ENCODE measurements around the gene NOL9.

The NOL9 gene

DNA sequence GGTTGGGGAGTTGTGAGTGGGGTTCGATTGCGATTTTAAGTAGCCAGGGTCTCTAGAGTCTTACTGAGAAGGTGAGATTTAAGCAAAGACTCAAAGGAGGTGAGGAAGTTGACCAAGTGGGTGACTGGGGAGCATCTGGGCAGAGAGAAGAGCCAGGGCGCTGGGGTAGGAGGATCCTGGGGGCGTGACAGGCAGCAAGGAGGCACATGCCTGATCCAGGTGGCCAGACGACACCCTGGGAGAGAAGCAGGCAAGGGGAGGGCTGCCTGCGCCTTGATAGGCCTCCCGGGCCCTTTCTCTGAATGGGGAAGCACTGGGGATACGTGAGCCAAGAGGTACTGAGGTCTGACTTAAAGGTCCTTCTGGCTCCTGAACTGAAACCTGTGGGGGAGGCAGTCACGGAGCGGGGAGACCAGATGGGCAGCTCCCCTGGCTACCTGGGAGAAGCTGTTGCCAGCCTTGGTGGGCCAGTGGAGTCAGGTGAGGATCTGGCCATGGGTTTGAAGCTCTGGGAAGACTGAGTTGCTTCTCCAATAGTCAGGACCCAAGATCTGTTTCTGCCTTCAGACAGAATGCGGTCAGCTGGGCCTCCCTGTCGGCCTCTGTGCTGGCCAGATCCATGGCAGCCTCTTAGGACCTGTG lies 30.9 kb upstream of the NOL9 start:
- TF ChIP-seq, protein P1, sequence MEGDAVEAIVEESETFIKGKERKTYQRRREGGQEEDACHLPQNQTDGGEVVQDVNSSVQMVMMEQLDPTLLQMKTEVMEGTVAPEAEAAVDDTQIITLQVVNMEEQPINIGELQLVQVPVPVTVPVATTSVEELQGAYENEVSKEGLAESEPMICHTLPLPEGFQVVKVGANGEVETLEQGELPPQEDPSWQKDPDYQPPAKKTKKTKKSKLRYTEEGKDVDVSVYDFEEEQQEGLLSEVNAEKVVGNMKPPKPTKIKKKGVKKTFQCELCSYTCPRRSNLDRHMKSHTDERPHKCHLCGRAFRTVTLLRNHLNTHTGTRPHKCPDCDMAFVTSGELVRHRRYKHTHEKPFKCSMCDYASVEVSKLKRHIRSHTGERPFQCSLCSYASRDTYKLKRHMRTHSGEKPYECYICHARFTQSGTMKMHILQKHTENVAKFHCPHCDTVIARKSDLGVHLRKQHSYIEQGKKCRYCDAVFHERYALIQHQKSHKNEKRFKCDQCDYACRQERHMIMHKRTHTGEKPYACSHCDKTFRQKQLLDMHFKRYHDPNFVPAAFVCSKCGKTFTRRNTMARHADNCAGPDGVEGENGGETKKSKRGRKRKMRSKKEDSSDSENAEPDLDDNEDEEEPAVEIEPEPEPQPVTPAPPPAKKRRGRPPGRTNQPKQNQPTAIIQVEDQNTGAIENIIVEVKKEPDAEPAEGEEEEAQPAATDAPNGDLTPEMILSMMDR (IDR thresholded peaks at IDR 0.05; ENCODE audit: low read depth, low read length), result no peak
- H3K4me3 ChIP-seq (ENCODE audit: low read depth, low read length), result no peak overlapping the region
- in situ Hi-C loops (cut with HindIII; ENCODE audit: low sequenced_read_pairs), result no loop called here
- no peak for DNase-seq (ENCODE audit: low read depth, low spot score)

DNA sequence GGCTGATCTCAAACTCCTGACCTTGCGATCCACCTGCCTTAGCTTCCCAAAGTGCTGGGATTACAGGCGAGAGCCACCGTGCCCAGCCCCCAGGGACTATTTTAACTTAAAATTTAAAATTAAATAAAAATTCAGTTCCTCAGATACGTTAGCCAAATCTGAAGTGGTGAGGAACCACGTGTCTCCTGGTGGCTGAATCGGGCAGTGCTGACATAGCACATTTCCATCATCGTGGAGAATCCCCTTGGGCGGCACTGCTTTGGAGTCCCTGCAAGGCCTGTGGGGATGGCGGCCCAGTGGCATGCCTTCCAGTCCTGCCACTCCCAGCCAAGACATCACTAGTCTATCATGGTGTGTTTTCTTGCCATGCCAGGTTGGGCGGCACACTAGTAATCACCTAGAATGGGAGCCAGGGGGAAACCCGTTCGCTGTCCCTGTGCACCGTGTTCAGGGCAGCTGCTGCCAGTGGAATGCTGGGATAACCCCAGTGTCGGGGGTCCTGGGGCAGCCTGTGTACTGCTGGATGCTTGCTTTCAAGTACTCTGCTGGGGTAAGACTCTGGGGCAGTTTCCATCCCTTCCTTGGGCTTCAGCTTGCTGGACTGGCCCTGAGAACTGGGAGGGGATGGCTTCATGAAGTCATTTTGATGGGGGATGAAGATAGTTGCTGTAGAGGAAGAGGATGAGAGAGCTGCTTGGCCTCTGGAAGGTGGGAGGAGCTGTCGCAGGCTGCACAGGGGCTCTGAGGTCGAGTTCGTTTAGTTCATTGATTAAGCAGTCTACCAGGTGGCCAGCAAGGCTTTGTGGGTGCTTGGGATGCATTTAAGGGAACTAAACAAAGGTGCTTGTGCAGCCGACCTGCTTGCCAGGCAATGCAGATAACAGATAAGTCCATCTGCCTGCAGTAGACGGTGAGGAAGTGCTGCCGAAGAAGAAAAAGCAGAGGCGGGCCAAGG lies 30.1 kb upstream of the NOL9 start:
- in situ Hi-C loops (cut with HindIII; ENCODE audit: low sequenced_read_pairs), result no loop called here
- no peak for DNase-seq (ENCODE audit: low read depth, low spot score)
- TF ChIP-seq, protein P1 (IDR thresholded peaks at IDR 0.05; ENCODE audit: low read depth, low read length), result no peak
- H3K4me3 ChIP-seq (ENCODE audit: low read depth, low read length), result no peak overlapping the region

DNA sequence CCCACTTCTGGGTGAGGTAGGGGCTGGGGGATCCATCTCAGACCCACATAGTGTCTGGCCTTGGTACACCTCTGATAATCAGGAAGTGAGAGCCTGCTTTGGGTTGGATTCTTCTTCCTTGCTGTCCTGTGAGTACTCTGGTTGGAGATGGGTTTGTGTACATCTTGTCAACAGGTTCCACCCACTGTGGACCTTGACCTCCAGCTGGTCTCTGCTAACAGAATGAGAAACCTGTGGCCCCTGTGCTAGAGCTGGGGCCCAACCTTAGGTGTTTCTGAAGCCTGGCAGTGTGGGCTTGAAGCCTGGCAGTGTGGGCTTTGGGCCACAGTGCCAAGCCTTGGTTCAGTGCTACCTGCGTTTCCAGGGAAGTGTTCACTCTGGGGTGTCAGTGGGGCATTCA lies 28.1 kb upstream of the NOL9 start:
- TF ChIP-seq, protein P1 (IDR thresholded peaks at IDR 0.05; ENCODE audit: low read depth, low read length), result no peak
- no peak for DNase-seq (ENCODE audit: low read depth, low spot score)
- in situ Hi-C loops (cut with HindIII; ENCODE audit: low sequenced_read_pairs), result no loop called here
- H3K4me3 ChIP-seq (ENCODE audit: low read depth, low read length), result no peak overlapping the region

DNA sequence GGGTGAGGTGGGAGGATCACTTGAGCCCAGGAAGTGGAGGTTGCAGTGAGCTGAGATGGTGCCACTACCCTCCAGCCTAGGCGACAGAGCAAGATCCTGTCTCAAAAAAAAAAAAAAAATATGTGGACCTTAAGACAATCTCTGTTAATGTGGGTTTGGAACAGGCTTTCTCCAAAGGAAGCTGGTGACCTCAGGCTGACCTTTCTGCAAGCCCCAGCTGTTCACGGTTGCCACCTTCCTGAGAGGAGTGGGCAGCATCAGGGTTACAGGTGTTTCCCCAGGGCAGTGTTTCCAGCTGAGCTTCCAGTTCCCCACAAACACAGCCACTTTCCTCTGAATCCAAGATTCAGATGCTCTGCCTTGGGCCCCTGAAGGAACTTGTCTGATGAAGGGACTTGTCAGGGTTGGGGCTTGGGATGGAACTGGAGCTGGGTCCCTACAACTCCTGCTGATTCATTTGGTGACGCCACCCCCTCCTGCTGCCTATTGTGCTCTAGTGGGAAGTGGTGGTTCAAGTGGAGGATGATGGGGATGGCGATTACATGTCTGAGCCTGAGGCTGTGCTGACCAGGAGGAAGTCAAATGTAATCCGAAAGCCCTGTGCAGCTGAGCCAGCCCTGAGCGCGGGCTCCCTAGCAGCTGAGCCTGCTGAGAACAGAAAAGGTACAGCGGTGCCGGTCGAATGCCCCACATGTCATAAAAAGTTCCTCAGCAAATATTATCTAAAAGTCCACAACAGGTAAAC lies 27.4 kb upstream of the NOL9 start:
- H3K4me3 ChIP-seq (ENCODE audit: low read depth, low read length), result no peak overlapping the region
- TF ChIP-seq, protein P1 (IDR thresholded peaks at IDR 0.05; ENCODE audit: low read depth, low read length), result no peak
- in situ Hi-C loops (cut with HindIII; ENCODE audit: low sequenced_read_pairs), result no loop called here
- no peak for DNase-seq (ENCODE audit: low read depth, low spot score)

DNA sequence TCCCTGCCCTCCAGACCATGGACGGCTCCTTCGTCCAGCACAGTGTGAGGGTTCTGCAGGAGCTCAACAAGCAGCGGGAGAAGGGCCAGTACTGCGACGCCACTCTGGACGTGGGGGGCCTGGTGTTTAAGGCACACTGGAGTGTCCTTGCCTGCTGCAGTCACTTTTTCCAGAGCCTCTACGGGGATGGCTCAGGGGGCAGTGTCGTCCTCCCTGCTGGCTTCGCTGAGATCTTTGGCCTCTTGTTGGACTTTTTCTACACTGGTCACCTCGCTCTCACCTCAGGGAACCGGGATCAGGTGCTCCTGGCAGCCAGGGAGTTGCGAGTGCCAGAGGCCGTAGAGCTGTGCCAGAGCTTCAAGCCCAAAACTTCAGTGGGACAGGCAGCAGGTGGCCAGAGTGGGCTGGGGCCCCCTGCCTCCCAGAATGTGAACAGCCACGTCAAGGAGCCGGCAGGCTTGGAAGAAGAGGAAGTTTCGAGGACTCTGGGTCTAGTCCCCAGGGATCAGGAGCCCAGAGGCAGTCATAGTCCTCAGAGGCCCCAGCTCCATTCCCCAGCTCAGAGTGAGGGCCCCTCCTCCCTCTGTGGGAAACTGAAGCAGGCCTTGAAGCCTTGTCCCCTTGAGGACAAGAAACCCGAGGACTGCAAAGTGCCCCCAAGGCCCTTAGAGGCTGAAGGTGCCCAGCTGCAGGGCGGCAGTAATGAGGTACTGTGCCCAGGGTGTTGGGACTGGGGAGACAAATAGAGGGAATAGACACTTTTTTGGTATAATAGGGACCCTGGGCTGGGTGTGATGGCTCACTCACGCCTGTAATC lies 26.5 kb upstream of the NOL9 start:
- in situ Hi-C loops (cut with HindIII; ENCODE audit: low sequenced_read_pairs), result no loop called here
- TF ChIP-seq, protein P1 (IDR thresholded peaks at IDR 0.05; ENCODE audit: low read depth, low read length), result no peak
- peak overlapping the region; percentile 83 for H3K4me3 ChIP-seq (ENCODE audit: low read depth, low read length)
- DNase-seq (ENCODE audit: low read depth, low spot score), result no peak
